Astrocyte of the spinal cord (primary cell): Measurements from ENCODE around the gene MRPL24.
A peak's percentile ranks its signal among the peaks of the same experiment; 100 is the strongest.

Experiments
- DNase-seq: peaks from one replicate; pipeline ENCODE4 v3.0.0; 2011; ENCODE audit warnings: low read depth, low spot score
- H3K4me3 ChIP-seq: 2 replicates; pipeline ENCODE4 v1.5.1; 2011; ENCODE audit warnings: low read depth, mild to moderate bottlenecking, low read length, moderate library complexity
- in situ Hi-C: cut with HindIII; loops from 2 replicates; pipeline ENCODE4 v1.10.0; 2017; ENCODE audit warnings: low sequenced_read_pairs
- TF ChIP-seq, protein P1 (sequence below): IDR thresholded peaks from 2 replicates; pipeline ENCODE4 v1.5.1; 2012; ENCODE audit warnings: low read depth, mild to moderate bottlenecking, low read length, inconsistent platforms

The MRPL24 gene

DNA sequence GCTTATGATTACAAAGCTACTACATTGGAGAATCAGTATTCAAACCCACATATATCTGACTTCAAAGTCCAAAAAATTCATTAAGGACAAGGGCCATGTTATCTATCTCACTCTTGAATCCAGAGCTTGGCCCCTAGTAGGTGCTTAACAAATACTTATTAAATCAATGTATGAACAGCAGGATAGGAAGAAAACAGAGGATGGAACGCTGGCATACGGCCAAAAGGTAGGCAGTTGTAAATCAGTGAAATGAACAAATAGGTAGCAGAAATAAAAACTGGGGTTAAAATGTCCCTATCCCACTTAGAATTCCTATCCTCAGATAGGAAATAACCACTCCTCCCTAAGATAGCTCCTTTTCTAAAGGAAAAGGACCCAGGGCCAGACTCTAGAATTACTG lies 2.0 kb downstream of the MRPL24 start:
- in situ Hi-C loops, result no loop called here
- no peak for DNase-seq
- TF ChIP-seq, protein P1, sequence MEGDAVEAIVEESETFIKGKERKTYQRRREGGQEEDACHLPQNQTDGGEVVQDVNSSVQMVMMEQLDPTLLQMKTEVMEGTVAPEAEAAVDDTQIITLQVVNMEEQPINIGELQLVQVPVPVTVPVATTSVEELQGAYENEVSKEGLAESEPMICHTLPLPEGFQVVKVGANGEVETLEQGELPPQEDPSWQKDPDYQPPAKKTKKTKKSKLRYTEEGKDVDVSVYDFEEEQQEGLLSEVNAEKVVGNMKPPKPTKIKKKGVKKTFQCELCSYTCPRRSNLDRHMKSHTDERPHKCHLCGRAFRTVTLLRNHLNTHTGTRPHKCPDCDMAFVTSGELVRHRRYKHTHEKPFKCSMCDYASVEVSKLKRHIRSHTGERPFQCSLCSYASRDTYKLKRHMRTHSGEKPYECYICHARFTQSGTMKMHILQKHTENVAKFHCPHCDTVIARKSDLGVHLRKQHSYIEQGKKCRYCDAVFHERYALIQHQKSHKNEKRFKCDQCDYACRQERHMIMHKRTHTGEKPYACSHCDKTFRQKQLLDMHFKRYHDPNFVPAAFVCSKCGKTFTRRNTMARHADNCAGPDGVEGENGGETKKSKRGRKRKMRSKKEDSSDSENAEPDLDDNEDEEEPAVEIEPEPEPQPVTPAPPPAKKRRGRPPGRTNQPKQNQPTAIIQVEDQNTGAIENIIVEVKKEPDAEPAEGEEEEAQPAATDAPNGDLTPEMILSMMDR, result no peak
- no peak overlapping the region for H3K4me3 ChIP-seq

DNA sequence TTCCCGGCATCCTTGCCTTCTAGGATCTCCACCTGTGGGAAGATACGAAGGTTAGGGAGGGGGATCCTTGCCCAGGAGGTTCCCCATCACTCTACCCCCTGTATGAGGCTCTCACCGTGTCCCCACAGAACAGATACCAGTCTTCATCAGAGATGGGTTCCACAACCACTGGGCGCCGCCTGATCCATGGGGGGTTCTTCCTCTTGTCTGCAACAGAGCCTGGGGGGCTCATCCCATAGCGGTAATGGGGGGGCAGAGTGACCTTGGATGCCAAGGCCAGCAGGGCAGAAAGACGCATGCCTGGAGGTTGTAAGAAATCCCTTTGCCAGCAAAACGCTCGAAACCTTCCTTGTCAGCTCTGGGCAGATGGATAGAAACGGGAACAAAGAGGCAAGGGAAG lies 2.5 kb downstream of the MRPL24 start:
- DNase-seq, result no peak
- in situ Hi-C loops, result no loop called here
- no peak overlapping the region for H3K4me3 ChIP-seq
- TF ChIP-seq, protein P1, result no peak

DNA sequence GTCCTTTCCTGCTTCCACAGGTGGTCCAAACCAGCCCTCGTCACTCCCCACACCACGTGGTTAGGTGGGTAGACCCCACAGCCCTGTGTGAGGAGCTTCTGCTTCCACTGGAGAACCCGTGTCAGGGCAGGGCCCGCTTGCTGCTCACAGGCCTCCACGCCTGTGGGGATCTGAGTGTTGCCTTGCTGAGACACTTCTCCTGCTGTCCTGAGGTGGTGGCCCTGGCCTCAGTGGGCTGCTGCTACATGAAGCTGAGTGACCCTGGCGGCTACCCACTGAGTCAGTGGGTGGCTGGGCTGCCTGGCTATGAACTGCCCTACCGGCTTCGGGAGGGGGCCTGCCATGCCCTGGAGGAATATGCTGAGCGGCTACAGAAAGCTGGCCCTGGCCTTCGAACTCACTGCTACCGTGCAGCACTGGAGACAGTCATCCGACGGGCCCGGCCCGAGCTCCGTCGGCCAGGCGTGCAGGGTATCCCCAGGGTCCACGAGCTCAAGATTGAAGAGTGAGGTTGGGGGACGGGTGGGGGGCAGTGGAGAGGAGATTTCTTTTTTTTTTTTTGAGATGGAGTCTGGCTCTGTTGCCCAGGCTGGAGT lies 6.8 kb downstream of the MRPL24 start:
- TF ChIP-seq, protein P1, result no peak
- no peak for DNase-seq
- in situ Hi-C loops, result no loop called here
- no peak overlapping the region for H3K4me3 ChIP-seq

DNA sequence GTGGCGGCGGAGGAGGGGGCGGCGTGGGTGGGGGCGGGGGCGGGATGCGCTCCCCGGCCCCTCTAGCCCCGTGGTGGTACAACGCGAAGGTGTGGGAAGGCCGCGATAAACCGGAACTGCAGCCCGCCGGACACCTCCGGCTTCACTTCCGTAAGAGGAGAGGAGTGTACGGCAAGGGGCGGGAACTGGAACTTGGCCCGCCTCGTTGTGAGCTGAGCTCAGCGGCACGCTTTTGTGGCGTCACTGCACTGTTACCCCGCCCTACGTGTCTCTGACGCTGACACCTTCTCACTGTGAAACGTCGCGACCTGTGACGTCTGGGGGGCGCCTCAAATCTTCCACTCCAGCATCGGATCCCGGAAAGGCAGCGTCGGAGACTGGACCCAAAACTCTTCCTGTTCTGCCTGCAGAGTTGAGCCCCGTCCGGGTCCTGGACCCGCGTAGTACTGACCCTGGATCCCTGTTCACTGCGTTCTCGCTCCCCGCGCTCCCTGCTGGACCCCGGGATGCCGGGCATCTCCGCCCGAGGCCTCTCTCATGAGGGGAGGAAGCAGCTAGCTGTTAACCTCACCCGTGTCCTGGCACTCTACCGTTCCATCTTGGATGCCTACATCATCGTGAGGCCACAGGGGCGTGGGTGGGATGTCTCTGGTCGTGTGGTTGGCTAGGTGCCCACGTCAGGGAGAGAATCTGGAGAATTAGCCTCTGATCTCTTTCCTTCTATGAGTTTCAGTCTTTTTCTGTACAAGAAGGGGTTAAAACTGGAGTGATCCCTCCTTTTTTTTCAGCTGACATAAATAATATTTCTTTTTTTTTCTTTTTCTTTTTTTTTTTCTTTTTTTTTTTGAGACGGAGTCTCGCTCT lies 12.1 kb downstream of the MRPL24 start, which contains the start of gene ISG20L2:
Gene ISG20L2 (minus strand): TSS at position 168 of the 864 bp plus-strand sequence. CDS start 1,114 bp downstream, outside the sequence.
- peak within 1 kb of the TSS; percentile 96 for H3K4me3 ChIP-seq
- TF ChIP-seq, protein P1, result no peak
- DNase-seq, result peak; percentile 99
- in situ Hi-C loops, result no loop called here

DNA sequence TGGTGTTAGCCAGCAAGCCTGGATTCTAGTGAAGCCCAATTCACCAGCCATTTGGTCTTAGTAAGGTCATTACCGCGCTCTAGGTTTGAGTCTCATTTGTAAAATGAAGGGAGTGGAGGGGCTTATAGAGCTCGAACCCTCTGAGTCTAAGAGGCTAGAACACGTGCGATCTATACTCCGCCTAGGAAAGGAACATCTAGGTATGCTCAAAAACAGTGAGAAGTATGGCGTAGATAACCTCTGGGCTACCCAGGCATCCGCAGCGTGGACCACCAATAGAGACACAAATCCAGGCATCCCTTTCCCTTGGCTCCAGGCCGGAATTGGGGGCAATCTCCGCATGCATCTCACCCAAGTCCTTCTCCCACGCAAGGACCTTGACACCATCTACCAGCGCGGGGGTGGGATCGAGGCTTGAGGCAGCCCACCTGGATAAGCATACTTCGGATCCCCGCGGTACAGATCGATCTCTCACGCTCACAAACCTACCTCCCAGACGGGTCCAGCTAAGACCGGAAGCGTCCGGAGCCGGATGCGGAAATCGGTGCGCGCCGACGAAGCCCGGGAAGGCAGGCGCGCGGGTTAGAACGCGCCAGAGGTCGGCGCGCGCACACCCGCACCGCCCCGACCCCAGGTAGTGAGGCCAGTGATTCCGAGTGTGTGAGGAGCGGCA lies 12.8 kb downstream of the MRPL24 start, which contains the start of gene METTL25B:
Gene METTL25B (plus strand): TSS at position 544 of the 673 bp plus-strand sequence. CDS start 636 bp downstream, outside the sequence.
- in situ Hi-C loops, result no loop called here
- TF ChIP-seq, protein P1, result no peak
- peak within 1 kb of the TSS; percentile 96 for H3K4me3 ChIP-seq
- DNase-seq, result peak; percentile 78

DNA sequence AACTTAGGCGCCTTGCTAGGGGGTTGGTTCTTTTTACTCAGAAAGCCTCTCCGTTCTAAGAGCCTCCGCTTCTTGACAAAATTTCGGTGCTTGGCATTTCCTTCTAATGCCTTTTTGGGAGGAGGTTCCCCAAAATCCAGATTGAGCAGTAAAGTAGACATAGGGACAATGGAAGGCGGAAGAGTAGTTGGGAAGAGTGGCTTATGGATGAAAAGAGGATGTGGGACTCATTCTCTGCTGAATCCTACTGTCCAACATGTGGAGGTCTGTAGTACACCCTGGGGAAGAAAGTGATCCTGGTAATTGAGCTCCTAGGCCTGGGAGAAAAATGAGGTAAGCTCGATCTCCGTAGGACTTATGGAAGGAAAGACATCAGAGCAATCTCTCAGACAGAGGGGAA lies 13.4 kb downstream of the MRPL24 start:
- TF ChIP-seq, protein P1, result no peak
- DNase-seq, result no peak
- in situ Hi-C loops, result no loop called here
- peak overlapping the region; percentile 96 for H3K4me3 ChIP-seq
